Stimulated activated CD4-positive, alpha-beta T cell treated with anti-CD3 and anti-CD28 coated beads, Interleukin-1b, Interleukin-23, amount 100 ng/mL, for 4 hours (primary cell): ENCODE results near the gene ZBTB16.

Experiments used
- DNase-seq, 2 donors: peaks; one replicate each; pipeline ENCODE4 v3.0.0-alpha.2; 2020; ENCODE audit warnings: low read depth in 2 of 2

The ZBTB16 gene

DNA sequence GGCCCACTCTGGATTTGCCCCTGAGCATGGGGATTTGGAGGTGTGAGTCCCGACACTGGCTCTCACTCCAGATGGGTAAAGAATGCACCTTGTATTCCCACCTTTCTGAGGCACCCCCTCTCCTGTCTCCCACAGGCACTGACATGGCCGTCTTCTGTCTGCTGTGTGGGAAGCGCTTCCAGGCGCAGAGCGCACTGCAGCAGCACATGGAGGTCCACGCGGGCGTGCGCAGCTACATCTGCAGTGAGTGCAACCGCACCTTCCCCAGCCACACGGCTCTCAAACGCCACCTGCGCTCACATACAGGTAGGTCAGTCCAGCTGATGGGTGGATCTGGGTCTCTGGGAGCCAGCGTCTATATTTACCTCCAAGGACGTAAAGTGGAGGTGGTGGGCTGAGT is 182.5 kb downstream of the ZBTB16 start:
- DNase-seq = no peak

GRCh38 chr11:114243461-114244372 is 184.2 kb downstream of the ZBTB16 start:
- no peak for DNase-seq

DNA sequence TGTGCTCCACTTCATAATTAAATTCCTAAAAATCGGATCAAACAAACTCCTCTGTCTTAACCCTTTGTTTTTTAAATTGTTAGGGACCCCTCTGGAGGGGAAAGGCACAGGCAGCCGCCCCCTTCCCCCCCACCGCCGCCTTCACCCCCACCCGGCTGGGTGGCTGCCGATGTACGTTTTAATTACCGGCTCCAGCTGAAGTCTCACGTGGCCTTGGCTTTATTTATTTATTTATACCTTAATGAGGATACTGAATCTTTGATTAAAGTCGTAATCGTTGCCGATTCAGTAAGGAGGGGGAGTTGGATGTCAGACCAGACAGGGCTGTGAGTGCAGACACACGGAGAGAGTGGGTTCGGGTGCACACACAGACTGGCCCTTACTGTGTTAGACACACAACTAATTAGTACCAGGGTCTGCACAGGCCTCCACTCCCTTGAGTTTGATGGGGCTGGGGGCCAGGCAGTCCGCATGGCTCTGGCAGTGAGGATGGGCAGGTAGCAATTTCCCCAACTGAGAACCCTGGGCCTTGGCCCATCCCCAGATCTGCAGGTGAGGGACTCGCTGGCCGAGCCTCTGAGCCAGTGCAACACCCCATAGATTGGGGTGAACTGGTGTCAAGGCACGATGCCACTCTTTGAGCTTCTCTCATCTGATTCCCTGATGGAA is 185.3 kb downstream of the ZBTB16 start:
- no peak for DNase-seq

DNA sequence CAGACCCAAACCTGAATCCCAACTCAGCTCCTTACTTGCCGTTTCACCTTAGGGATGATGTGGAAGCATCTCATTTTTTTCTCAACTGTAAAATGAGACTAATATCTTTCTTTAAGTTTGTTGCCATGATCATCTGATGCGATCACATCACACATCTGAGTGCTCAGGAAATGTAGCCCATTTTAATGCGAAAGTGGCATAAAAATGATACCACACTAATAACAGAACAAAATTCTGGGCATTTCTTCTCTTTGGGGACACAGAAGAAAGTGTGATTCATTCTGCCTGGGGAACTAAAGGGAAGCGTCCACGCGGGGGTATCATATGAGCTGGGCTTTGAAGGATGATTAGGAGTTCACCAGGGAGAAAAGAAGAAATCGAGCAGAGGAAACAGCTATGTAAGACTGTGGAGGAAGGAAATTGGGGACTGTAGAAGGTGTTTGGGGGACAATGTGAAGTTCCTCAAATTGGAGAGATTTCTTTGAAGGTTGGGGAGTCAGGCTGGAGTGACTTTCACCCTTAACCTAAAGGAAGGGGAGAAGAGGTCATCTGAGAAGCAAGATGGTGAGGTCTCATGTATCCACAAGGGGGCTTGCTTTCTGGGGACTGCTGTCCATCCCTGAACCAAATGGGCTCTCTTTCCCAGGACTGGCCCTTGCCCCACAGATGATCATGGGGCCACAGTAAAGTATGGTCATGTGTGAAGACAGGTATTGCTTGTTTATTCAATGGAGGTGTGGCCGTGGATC is 187.0 kb downstream of the ZBTB16 start:
- no peak for DNase-seq

DNA sequence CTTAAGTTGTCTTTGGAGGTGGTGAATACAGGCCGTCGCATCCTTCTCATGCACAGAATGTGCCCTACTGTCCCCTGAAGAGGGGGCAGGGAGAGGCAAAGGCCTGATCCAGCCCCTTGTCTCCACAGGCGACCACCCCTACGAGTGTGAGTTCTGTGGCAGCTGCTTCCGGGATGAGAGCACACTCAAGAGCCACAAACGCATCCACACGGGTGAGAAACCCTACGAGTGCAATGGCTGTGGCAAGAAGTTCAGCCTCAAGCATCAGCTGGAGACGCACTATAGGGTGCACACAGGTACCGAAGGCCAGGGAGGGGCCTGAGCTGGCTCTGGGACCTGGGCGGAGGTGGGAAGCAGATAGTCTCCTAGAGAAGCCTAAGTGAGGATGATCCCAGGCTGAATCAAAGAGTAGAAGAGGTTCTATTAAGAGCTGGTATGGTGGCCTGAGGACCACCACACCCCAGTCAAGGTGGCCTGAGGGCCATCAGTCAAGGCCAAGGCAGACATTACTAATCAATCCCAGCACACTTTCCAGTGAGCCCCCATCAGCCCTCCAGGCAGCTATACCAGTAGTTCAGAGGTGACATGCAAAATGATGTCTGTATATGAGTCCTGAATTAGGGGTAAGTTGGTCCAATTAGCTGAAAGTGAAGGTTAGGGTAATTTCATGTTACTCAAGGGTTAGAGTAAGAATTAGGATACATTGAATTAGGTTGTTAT is 187.7 kb downstream of the ZBTB16 start:
- no peak for DNase-seq

DNA sequence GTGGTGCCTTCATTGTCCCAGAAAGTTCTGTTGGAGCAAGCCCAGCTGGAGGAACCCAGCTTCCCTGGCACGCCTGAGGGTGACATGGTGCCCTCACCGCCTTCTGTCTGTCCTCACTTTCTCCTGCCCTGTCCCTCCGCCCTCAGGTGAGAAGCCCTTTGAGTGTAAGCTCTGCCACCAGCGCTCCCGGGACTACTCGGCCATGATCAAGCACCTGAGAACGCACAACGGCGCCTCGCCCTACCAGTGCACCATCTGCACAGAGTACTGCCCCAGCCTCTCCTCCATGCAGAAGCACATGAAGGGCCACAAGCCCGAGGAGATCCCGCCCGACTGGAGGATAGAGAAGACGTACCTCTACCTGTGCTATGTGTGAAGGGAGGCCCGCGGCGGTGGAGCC is 190.7 kb downstream of the ZBTB16 start:
- DNase-seq = no peak

GRCh38 chr11:114250993-114251814 is 191.7 kb downstream of the ZBTB16 start:
- no peak for DNase-seq

DNA sequence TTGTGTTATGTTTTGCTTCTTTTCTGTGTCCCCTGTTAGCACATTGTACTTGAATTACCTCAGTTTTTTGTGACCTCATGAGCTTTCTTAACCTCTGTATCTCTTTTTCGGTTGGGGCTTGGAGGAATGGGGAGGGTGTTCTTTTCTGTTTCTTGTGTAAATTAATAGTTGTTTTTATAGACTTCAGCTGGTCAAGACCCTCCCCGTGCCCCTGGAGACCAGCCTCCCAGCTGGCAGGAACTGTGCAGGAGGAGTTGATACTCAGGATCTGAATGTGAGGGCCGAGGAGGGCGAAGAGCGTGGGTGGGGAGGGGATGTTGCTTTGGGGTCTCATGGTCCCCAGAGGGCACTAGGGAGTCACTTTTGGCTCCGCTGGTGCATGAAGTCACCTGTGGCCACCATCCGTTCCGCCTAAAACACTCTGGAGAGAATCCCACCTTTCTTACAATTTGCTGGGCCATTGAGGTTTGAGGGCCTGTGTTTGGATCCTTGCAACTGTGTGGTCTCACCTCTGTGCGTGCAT is 192.4 kb downstream of the ZBTB16 start:
- no peak for DNase-seq

- DNase-seq = no peak
These were observed 193.3 kb downstream of the ZBTB16 start for GRCh38 chr11:114252767-114253166.

- no peak for DNase-seq
These were observed 194.3 kb downstream of the ZBTB16 start for GRCh38 chr11:114253771-114254170.

DNA sequence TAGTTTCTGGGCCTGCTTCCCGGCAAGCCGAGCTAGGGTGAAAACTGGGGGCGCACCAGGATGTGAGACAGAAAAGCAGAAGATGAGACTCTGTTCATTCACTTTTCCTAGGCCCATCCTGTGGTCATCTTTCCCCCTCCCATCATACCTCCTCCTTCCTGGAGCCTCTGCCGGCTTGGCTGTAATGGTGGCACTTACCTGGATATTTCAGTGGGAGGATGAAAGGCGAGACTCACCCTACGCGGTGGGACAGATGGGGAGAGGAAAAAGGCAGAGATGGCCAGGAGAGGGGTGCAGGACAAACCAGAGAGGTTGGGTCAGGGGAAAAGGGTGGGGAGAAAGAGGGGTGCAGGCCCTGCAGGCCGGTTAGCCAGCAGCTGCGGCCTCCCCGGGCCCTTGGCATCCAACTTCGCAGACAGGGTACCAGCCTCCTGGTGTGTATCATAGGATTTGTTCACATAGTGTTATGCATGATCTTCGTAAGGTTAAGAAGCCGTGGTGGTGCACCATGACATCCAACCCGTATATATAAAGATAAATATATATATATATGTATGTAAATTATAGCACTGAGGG is 195.1 kb downstream of the ZBTB16 start:
- no peak for DNase-seq

DNA sequence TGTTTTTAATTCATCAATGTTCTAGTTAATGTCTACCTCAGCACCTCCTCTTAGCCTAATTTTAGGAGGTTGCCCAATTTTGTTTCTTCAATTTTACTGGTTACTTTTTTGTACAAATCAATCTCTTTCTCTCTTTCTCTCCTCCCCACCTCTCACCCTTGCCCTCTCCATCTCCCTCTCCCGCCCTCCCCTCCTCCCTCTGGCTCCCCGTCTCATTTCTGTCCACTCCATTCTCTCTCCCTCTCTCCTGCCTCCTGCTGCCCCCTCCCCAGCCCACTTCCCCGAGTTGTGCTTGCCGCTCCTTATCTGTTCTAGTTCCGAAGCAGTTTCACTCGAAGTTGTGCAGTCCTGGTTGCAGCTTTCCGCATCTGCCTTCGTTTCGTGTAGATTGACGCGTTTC is 195.8 kb downstream of the ZBTB16 start:
- DNase-seq = no peak

DNA sequence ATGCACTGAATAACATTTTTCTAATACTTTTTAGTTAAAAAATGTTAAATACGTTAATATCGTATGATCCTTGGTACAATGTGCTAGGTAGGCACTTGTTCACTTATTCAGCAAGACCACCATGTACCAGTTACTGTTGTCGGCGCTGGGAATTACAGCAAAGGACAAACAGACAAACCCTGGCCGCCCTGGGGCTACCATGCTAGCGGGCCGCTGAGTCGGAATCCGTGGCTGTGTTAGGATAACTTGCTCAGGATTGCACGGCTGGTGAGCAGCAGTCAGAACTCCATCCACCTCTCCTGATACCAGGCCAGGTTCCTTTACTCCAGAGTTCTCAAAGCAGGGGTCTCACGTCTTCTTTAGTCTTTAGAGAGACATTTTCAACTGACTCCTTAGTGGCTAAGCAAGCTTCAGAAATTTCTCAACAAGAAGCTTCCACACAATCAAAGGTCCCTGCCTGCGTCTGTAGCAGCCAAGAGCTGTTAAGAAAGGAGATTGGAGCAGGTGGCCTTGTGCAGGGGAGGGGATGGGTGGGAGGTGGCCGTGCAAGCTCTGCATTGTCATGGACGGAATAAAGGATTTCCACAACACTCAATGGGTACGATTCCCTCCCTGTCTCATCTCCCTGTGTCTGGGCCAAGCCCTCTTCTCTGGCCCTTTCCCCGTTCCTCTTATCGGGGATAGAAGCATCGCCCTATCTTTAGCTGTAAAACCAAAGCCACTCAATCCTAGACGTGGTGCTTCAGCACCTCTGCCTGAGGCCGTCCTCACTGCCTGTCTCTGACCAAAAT is 196.9 kb downstream of the ZBTB16 start:
- no peak for DNase-seq

- DNase-seq = no peak
These were observed 197.4 kb downstream of the ZBTB16 start for GRCh38 chr11:114256967-114257286.

DNA sequence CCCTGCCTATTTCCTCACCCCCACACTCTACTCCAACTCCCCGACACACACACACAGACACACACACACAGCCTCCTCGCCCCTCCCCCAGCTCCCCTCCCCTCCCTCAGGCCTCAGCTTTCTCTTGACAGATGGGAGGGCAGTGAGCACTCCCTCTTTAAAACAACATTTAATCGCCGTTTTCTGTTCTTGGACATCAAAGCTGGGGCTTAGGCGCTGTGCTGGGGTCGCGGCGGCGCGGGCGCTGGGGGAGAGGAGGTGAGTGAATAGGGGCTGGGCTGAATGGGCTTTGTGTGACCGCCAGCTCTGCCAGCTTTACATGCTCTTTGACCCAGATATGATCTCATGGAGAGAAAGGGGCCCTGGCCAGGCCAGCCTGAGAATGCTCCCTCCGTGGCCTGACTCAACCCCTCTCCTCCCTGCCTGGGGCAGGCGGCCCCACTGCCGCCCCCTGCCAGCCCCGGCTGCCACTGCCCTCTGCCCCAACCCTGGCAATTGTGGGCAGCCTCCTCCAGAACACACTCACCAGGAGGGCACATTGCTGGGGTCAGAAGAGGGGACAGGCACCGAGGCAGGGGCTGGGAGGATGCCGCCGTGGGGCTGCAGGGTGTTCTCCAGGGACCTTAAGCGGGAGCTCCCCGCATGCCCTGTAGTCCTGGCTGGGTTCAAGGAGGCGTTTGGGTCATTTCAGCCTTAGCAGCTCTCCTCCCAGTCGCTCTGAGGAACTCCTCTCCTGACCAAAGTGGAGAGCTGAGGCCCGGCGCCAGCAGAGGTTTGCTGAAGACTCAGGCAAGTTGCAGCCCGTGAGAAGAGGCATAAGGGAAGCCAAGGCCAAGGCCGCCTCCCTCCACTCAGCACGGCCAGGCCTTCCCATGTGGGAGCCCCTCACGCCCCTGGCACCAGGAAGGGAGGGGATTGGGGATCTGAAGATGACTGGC is 198.4 kb downstream of the ZBTB16 start:
- DNase-seq = no peak

- DNase-seq = no peak
These were observed 199.2 kb downstream of the ZBTB16 start for GRCh38 chr11:114258696-114259095.

- DNase-seq = no peak
These were observed 199.6 kb downstream of the ZBTB16 start for GRCh38 chr11:114259124-114259526.

GRCh38 chr11:114259551-114259983 is 200.1 kb downstream of the ZBTB16 start:
- no peak for DNase-seq
